ENCODE measurements around the gene ECEL1. TPM values are rescaled to one million over a fixed set of nuclear protein-coding genes. Genes with fewer than 3 reads are reported as not detected.

The ECEL1 gene
- total and polyA plus RNA-seq, 2 of the 4 experiments (the other 2 are of a cell fraction), result not detected

DNA sequence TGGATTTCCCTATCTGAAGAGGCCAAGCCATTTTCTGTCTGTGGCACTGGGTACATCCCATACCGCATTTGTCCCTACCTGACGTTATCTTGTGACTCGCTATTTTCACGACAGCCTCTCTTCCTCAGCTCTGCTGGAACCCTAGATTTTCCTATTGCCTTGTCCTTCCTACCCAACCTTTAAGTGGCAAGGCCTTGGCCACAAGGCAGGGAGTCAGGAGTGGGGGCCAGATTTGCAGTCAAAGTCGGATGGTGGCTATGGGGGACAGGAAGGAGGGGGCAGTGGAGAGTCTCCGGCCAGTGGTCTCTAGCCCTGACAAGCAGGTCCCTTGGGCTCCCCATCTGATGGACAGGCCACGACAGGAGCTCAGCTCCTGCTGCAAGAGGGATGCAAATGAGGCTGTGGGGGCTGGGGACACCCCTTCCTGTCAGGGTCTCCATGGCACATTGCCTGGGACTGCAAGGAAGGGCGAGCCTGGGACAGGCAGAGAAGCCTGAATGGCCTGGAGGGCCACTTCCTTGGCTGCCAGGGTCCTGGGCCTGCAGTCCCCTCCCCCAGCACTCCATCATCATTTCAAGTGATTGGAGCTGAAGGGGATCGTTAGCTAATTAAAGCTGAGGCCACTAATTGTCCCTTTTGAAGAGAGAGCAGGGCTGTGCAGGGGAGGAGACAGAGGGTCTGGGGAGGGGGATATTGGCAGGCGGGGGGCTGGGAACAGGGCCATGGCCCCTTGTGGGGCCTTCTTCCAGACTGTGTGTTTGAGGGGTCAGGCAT, 6.3 kb upstream of the ECEL1 start:
- no peak overlapping the region for H4K8ac ChIP-seq (ENCODE audit: low read depth in 2 of 2, low read length in 2 of 2)
- H2BK20ac ChIP-seq (ENCODE audit: low read depth, low read length), result no peak overlapping the region
- no peak overlapping the region for H3K9ac ChIP-seq (ENCODE audit: low read depth, low read length)
- no peak overlapping the region for H3K4ac ChIP-seq (ENCODE audit: low read depth, low read length)
- no peak overlapping the region for H3K23ac ChIP-seq (ENCODE audit: low read depth, low read length)
- no peak overlapping the region for H3K27ac ChIP-seq (ENCODE audit: insufficient read depth, low read length)
- H3K79me1 ChIP-seq (ENCODE audit: low read depth in 1 of 2, low read length in 2 of 2), result no peaks in the 10 kb centered on the region
- H2BK5ac ChIP-seq (ENCODE audit: low read depth, low read length, poor library complexity, severe bottlenecking), result no peak overlapping the region
- intact Hi-C loops (cut with micrococcal nuclease), result no loop called here
- H2BK120ac ChIP-seq (ENCODE audit: low read depth, low read length), result no peak overlapping the region
- no peak for TF ChIP-seq USF2 (IDR thresholded peaks at IDR 0.05; ENCODE audit: low read depth, low read length)
- TF ChIP-seq CTCF (conservative IDR thresholded peaks at IDR 0.05; ENCODE audit: low read depth, low read length), result no peak
- TF ChIP-seq SMC3 (IDR thresholded peaks at IDR 0.05; ENCODE audit: low read depth, low read length), result no peak
- no peak for TF ChIP-seq RFX5 (IDR thresholded peaks at IDR 0.05; ENCODE audit: low read depth, low read length)
- TF ChIP-seq NFE2L2 (IDR thresholded peaks at IDR 0.05; ENCODE audit: low read depth, low read length), result no peak
- no peak for TF ChIP-seq FOS (IDR thresholded peaks at IDR 0.05; ENCODE audit: low read depth, low read length)
- TF ChIP-seq CEBPB (IDR thresholded peaks at IDR 0.05; ENCODE audit: low read depth, low read length), result no peak
- TF ChIP-seq MAFK (IDR thresholded peaks at IDR 0.05; ENCODE audit: low read depth, low read length), result no peak
- TF ChIP-seq, protein P1, sequence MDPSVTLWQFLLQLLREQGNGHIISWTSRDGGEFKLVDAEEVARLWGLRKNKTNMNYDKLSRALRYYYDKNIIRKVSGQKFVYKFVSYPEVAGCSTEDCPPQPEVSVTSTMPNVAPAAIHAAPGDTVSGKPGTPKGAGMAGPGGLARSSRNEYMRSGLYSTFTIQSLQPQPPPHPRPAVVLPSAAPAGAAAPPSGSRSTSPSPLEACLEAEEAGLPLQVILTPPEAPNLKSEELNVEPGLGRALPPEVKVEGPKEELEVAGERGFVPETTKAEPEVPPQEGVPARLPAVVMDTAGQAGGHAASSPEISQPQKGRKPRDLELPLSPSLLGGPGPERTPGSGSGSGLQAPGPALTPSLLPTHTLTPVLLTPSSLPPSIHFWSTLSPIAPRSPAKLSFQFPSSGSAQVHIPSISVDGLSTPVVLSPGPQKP (IDR thresholded peaks at IDR 0.05; ENCODE audit: borderline replicate concordance, low read depth, low read length), result no peak
- TF ChIP-seq RAD21 (IDR thresholded peaks at IDR 0.05; ENCODE audit: low read length), result no peak
- no peak for TF ChIP-seq MXI1 (IDR thresholded peaks at IDR 0.05; ENCODE audit: borderline replicate concordance, low read depth, low read length)
- TF ChIP-seq MAZ (IDR thresholded peaks at IDR 0.05; ENCODE audit: borderline replicate concordance, low read depth, low read length), result no peak
- no peak for TF ChIP-seq POLR2A (IDR thresholded peaks at IDR 0.05; ENCODE audit: low read depth, low read length)
- no peak for TF ChIP-seq RCOR1 (IDR thresholded peaks at IDR 0.05; ENCODE audit: insufficient replicate concordance, low read length)
- no peak for TF ChIP-seq BHLHE40 (IDR thresholded peaks at IDR 0.05; ENCODE audit: low read depth, low read length)
- TF ChIP-seq CHD1 (IDR thresholded peaks at IDR 0.05; ENCODE audit: low read depth, low read length), result no peak
- no peak overlapping the region for H2AK5ac ChIP-seq (ENCODE audit: low read depth, low read length)
- no TSS peak for BruUV-seq (replicated peaks)
- peaks cover 53% of the 10 kb centered on the region for H3K27me3 ChIP-seq (ENCODE audit: control insufficient read depth, insufficient read depth, low read length)
- H3K9me3 ChIP-seq (ENCODE audit: control insufficient read depth, insufficient read depth, low read length), result no peaks in the 10 kb centered on the region
- in situ Hi-C loops (cut with MboI; ENCODE audit: low sequenced_read_pairs), result no loop called here
- WGBS, 2 experiments (ENCODE audit: extremely low coverage in 2 of 2, insufficient read length in 1 of 2), result 40% methylated on average over 1 of the region's 10 CpGs; no CpG with 5 or more reads in 1 of the 2 experiments
- ChIA-PET CTCF (no interaction called here), POLR2A (ENCODE audit: unreplicated experiment) (no interaction called here)
- H3K14ac ChIP-seq (replicated peaks; ENCODE audit: low read depth, low read length), result no peak overlapping the region
- H3K4me2 ChIP-seq (ENCODE audit: low read depth, low read length), result no peak overlapping the region
- H3K18ac ChIP-seq (ENCODE audit: low read depth, low read length), result no peak overlapping the region
- no peak overlapping the region for H3K56ac ChIP-seq (ENCODE audit: extremely low read depth, insufficient read depth, low read length)
- peak overlapping the region; percentile 21 for H2AFZ ChIP-seq (replicated peaks; ENCODE audit: low read length, poor library complexity)
- H4K91ac ChIP-seq (ENCODE audit: insufficient read depth, low read depth, low read length), result no peak overlapping the region
- no peak for DNase-seq
- H4K5ac ChIP-seq (ENCODE audit: low read depth, low read length), result no peak overlapping the region
- H3K4me3 ChIP-seq (ENCODE audit: insufficient read depth, low read depth, low read length), result no peak overlapping the region
- peak overlapping the region; percentile 50 for H2AK9ac ChIP-seq (replicated peaks; ENCODE audit: low read depth, low read length, poor library complexity)
- dilution Hi-C loops (cut with HindIII; ENCODE audit: low sequenced_read_pairs, unreplicated experiment), result no loop called here
- no peak for ATAC-seq (ENCODE audit: low read depth)
- no peaks in the 10 kb centered on the region; the same call in 1 of the 2 replicates for H4K20me1 ChIP-seq (ENCODE audit: insufficient read depth, low read length)
- no peaks in the 10 kb centered on the region for H3K36me3 ChIP-seq (ENCODE audit: control insufficient read depth, insufficient read depth, low read length)
- no peaks in the 10 kb centered on the region for H3K9me1 ChIP-seq (ENCODE audit: insufficient read depth, low read length)
- no peak overlapping the region for H2BK15ac ChIP-seq (ENCODE audit: low read depth, low read length)
- H3K4me1 ChIP-seq (ENCODE audit: control insufficient read depth, insufficient read depth, low read length), result no peaks in the 10 kb centered on the region
